Umbilical cord (tissue), 2 donors: ENCODE results near the gene ZNF829. TPM values are rescaled to one million over a fixed set of nuclear protein-coding genes. Genes with fewer than 3 reads are reported as not detected.
A peak's percentile ranks its signal among the peaks of the same experiment; 100 is the strongest.

Source experiments
- DNase-seq: peaks from one replicate; pipeline ENCODE4 v3.0.0-alpha.2; 2015; ENCODE audit warnings: low spot score
- total RNA-seq: library from RNA; depleted of rRNA; stranded (reverse); fragments of >200 nt; gene quantifications from one replicate; pipeline ENCODE4 v1.2.3, GENCODE V29; 2014; ENCODE audit warnings: low replicate concordance; ENCODE audit not compliant: insufficient read depth

The ZNF829 gene
- total RNA-seq, result 8.7 TPM

DNA sequence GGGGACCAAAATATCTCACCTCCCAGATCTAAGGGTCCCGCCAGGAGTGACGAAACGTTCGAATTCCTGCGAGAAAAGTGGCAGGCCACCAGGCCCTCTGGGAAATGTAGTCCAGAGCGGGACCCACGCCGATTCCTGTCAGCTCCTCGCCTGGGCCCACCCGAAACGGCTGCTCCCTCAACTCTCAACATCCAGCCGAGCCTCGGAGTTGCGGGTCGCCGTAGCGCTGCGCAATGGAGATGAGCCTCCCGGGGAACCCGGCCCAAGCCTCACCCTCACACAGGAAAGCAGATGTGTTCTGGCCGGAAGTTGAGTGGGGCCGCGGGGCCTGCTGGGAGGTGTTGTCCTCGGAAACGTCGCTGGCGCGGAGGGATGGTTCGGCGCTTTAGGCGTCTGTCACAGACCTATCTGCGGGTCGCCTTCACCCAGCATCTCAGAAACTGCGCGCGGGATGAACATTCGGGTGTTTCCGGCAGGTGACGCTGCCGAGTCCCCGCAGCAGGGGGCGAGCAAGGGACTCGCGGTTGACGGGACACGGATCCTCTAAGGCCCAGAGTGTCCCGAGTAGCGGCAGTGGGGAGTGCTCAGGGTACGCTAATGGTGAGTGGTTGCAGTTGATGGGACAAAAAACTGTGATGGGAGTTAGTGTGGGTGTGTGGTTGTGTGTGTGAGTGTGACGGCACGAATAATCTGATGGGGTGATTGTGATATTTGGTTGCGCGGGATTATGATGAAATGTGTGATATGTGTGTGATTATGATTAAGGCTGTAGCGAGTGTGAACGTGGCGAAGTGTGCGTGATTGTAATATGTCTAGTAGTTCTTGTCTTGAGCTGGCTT lies at the start of gene ZNF829, which contains the start of gene ZNF568:
Gene ZNF829, minus strand, starts transcription at position 300 of the 839 bp plus-strand sequence. CDS start 1,124 bp downstream, outside the sequence.
Gene ZNF568, plus strand, starts transcription at position 341 of the 839 bp plus-strand sequence. CDS start 6,439 bp downstream, outside the sequence.
- peak; percentile 94 for DNase-seq

DNA sequence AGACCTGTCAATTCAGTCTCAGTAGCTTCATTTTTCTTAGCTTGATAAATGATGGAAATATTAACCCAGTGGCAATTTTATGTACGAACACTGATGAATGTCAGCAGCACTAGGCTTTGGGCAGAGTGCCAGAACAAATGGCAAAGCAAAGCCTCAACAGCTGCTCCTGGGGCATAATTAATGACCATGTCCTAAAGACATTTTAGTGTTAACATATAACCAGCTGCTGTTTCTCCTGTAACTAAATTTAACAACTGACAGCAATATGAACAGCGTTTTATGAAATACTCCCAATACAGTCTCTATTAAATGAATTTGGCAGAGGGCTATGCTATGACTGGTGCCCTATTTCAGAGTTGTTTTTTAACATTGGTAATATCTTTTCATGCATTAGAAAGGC lies 47.2 kb upstream of the ZNF829 start:
- DNase-seq, result no peak

DNA sequence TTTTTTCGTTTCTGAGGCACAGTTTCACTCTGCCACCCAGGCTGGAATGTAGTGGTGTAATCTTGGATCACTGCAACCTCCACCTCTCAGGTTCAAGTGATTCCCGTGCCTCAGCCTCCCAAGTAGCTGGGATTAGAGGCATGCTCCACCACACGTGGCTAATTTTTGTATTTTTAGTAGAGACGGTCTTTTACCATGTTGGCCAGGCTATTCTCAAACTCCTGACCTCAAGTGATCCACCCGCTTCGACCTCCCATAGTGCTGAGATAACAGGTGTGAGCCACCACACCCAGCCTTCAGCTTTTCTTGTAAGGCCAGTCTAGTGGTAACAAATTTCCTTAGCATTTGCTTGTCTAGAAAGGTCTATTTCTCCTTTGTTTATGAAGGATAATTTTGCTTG lies 46.3 kb upstream of the ZNF829 start:
- no peak for DNase-seq

DNA sequence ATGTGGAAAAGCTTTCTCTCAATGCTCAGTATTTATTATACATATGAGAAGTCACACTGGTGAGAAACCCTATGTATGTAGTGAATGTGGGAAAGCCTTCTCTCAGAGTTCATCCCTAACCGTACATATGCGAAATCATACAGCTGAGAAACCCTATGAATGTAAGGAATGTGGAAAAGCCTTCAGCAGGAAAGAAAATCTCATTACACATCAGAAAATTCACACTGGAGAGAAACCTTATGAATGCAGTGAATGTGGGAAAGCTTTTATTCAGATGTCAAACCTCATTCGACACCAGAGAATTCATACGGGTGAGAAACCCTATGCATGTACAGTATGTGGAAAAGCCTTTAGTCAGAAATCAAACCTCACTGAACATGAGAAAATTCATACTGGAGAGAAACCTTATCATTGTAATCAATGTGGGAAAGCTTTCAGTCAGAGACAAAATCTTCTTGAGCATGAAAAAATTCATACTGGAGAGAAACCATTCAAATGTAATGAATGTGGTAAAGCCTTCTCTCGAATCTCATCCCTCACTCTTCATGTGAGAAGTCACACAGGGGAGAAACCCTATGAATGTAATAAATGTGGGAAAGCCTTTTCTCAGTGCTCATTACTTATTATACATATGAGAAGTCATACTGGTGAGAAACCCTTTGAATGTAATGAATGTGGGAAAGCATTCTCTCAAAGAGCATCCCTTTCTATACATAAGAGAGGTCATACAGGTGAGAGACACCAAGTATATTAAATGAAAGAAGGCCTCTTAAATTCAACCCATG lies 34.4 kb upstream of the ZNF829 start:
- no peak for DNase-seq

DNA sequence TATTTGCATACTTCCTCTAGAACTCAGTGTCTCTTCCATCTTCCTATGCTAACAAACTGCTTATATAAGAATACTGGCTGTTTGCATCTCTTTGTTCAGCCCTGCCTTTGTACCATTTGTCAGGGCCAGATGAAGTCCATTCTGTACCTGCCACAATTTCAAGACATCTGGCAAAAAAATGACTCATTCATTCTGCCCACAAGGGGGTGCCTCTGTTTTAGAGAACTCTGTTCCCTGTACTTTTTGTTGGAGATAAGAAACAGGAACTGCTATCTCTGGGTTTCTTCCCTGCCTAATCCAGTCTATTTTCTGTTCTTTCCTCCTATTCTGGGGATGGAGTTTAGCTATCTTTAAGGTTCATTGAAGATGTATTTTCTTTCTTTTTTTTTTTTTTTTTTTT lies 23.1 kb upstream of the ZNF829 start:
- no peak for DNase-seq

DNA sequence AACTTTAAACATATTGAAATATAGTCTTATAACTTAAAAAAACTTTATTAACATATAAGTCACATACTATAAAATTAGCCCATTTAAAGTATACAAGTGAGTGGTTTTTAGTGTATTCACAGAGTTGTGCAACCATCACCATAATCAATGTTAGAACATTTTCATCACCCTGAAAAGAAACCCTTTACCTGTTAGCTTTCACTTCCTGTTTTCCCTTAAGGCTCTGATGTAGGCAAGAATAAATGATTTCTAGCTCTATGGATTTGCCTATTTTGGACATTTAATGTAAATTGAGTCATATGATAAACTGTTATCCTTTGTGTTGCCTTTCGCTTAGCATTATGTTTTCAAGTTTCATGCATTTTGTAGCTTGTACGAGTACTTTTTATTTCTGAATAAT lies 15.6 kb upstream of the ZNF829 start:
- no peak for DNase-seq

- DNase-seq, result no peak
Measured at GRCh38 chr19:36918090-36918489, 2.0 kb upstream of the ZNF829 start.

DNA sequence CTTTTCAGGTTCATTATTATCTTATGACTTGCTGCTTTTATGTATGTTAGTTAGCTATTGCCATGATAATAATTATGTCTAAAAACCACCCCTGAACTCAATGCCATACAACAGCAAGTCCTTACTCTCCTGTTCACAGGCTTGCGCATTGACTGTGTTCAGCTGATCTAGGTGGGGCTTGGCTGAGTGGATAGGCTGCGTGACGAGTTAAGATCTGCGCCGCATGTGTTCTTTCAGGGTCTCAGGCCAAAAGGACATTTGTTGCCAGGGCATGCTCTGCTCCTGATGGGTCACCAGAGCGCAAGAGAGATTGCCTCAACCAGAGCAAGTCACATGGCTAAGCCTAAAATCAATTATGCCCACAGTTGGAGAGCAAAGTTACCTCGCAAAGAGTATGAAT lies 900 bp upstream of the ZNF829 start:
- peak; percentile 1 for DNase-seq

DNA sequence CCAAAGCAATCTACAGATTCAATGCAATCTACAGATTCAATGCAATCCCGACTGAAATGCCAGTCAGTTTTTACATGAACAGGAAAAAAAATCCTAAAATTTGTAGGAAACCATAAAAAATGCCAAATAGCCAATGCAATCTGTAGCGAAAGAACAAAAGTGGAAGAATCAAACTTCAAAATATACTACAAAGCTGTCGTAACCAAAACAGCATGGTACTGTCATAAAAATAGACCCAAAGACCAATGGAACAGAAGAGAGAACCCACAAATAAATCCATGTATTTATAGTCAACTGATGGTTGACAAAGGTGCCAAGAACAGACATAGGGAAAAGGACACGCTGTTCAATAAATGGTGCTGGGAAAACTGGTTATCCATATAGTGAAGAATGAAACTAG lies 17.7 kb downstream of the ZNF829 start:
- no peak for DNase-seq

- DNase-seq, result no peak
Measured at GRCh38 chr19:36894849-36895383, 21.2 kb downstream of the ZNF829 start.

GRCh38 chr19:36891768-36892357 lies 24.2 kb downstream of the ZNF829 start:
- DNase-seq, result no peak

GRCh38 chr19:36876993-36877938 lies 38.8 kb downstream of the ZNF829 start:
- DNase-seq, result no peak

DNA sequence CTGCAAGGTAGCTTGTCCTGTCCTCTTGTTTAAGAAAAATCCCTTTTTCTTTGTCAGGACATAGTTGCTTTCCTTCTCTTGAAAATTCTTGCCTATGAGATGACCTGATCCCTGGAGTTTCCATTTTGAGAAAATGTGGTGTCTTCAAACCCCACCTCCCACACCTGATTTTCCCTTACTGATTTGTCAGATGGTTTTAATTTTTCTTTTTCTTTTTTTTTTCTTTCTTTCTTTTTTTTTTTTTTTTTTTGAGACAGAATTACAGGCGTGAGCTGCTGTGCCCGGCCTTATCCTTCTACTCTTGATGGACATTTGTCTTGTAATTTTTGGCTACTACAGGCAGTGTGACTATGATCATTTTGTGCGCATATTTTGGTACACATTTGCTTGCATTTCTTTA lies 64.2 kb downstream of the ZNF829 start:
- DNase-seq, result no peak

DNA sequence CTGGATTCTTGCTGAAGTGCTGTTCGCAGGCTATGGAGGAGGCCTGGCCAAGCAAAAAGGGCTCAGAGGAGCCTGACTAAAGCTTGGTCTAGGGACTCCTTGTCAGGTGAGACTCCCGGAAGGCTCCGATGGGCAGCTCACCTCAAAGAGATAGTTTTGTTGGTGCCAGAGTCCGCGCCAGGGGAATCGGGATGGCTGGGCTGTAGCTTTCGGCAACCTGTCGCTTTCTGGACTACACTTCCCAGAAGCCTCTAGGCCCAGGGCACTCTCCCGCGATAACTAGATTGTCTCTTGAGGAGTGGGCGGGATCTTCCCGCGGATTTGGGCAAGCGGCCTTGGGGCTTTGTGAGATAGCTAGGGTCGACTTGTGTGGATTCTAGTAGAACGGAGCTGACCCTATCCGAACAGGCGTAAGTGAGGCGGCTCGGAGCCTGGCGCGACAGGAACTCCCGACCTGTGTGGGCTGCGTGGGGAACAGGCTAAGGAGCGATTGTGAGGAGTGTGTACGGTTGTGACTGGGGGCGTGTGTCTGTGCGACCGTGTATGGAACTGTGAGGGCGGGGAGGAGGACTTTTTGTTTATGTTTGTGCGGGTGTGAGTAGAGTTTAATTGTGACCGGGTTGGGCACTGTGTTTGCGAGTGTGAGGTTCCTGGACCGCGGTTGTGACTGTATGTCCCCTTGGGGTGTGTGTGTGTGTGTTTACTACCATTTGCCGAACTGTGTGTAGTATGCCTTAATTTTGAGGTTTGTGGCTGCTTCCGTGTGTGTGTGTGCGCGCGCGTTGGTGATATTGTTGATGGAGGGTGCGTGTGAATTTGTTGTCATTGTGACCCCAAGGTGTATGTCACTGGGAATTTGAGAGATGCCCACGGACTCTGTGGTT lies 65.3 kb downstream of the ZNF829 start, which contains the start of gene ZNF345:
Gene ZNF345, plus strand, starts transcription at position 318 of the 884 bp plus-strand sequence. CDS start 25,955 bp downstream, outside the sequence.
- DNase-seq, result peak; percentile 99

GRCh38 chr19:36849701-36850558 lies 66.2 kb downstream of the ZNF829 start:
- DNase-seq, result peak; percentile 98

GRCh38 chr19:36847968-36848367 lies 68.1 kb downstream of the ZNF829 start:
- DNase-seq, result no peak

- no peak for DNase-seq
Measured at GRCh38 chr19:36838784-36839324, 77.2 kb downstream of the ZNF829 start.
